H9 (cell line): ENCODE measurements around the gene TFF3. TPM values are rescaled to one million over a fixed set of nuclear protein-coding genes. Genes with fewer than 3 reads are reported as not detected.

Experiments
- DNase-seq: peaks from one replicate; pipeline ENCODE4 v3.0.0-alpha.2; 2017
- H2AFZ ChIP-seq: one replicate; pipeline ENCODE4 v1.6.1; 2013; ENCODE audit warnings: mild to moderate bottlenecking, low read length, control low read depth, moderate library complexity
- H2AK5ac ChIP-seq: 2 replicates; pipeline ENCODE4 v1.6.1; 2013; ENCODE audit warnings: low read length, control low read depth, mixed read lengths; ENCODE audit not compliant: insufficient read length
- H2BK120ac ChIP-seq: one replicate; pipeline ENCODE4 v1.6.1; 2013; ENCODE audit warnings: low read depth, mild to moderate bottlenecking, low read length, control low read depth, inconsistent platforms; ENCODE audit not compliant: poor library complexity, severe bottlenecking
- H2BK12ac ChIP-seq: 2 replicates; pipeline ENCODE4 v1.6.1; 2013; ENCODE audit warnings: low read length, control low read depth, mixed read lengths, low read depth; ENCODE audit not compliant: insufficient read length
- H2BK15ac ChIP-seq: 2 replicates; pipeline ENCODE4 v1.6.1; 2013; ENCODE audit warnings: low read depth, low read length, control low read depth
- H2BK20ac ChIP-seq: one replicate; pipeline ENCODE4 v1.6.1; 2013; ENCODE audit warnings: low read depth, mild to moderate bottlenecking, low read length, control low read depth, inconsistent platforms; ENCODE audit not compliant: poor library complexity, severe bottlenecking
- H2BK5ac ChIP-seq: 2 replicates; pipeline ENCODE4 v1.6.1; 2013; ENCODE audit warnings: low read length, control low read depth, mixed read lengths; ENCODE audit not compliant: insufficient read length
- H3K14ac ChIP-seq: 2 replicates; pipeline ENCODE4 v1.6.1; 2013; ENCODE audit warnings: low read length, control low read depth; ENCODE audit not compliant: insufficient read depth
- H3K18ac ChIP-seq: 2 replicates; pipeline ENCODE4 v1.6.1; 2013; ENCODE audit warnings: low read depth, mild to moderate bottlenecking, mixed read lengths, low read length, control low read depth; ENCODE audit not compliant: insufficient read length
- H3K23ac ChIP-seq: 2 replicates; pipeline ENCODE4 v1.6.1; 2013; ENCODE audit warnings: low read length, control low read depth, mixed read lengths, low read depth; ENCODE audit not compliant: insufficient read length
- H3K23me2 ChIP-seq: 2 replicates; pipeline ENCODE4 v1.6.1; 2013; ENCODE audit warnings: low read depth, mild to moderate bottlenecking, mixed read lengths, low read length, control low read depth; ENCODE audit not compliant: insufficient read length, poor library complexity, severe bottlenecking
- H3K27ac ChIP-seq: 2 replicates; pipeline ENCODE4 v1.5.1; 2013; ENCODE audit warnings: low read length, control low read depth, mixed read lengths, low read depth; ENCODE audit not compliant: insufficient read length
- H3K27me3 ChIP-seq: 2 replicates; pipeline ENCODE4 v1.6.1; 2013; ENCODE audit warnings: low read length, control low read depth, inconsistent platforms; ENCODE audit not compliant: insufficient read depth
- H3K4ac ChIP-seq: 2 replicates; pipeline ENCODE4 v1.6.1; 2013; ENCODE audit warnings: low read depth, mild to moderate bottlenecking, control low read depth, inconsistent platforms, low read length, moderate library complexity
- H3K4me1 ChIP-seq: 2 replicates; pipeline ENCODE4 v1.6.1; 2013; ENCODE audit warnings: low read length, control low read depth, inconsistent platforms; ENCODE audit not compliant: insufficient read depth
- H3K4me2 ChIP-seq: 2 replicates; pipeline ENCODE4 v1.6.1; 2013; ENCODE audit warnings: low read length, control low read depth, mixed read lengths; ENCODE audit not compliant: insufficient read length, insufficient read depth
- H3K56ac ChIP-seq: 2 replicates; pipeline ENCODE4 v1.6.1; 2013; ENCODE audit warnings: low read depth, mild to moderate bottlenecking, mixed read lengths, low read length, control low read depth; ENCODE audit not compliant: insufficient read length
- H3K79me1 ChIP-seq: 2 replicates; pipeline ENCODE4 v1.6.1; 2013; ENCODE audit warnings: low read depth, mild to moderate bottlenecking, moderate library complexity, low read length, control low read depth, inconsistent platforms; ENCODE audit not compliant: insufficient read depth, poor library complexity, severe bottlenecking
- H3K79me2 ChIP-seq: 2 replicates; pipeline ENCODE4 v1.6.1; 2013; ENCODE audit warnings: low read length, control low read depth, inconsistent platforms; ENCODE audit not compliant: insufficient read depth
- H3K9ac ChIP-seq: 2 replicates; pipeline ENCODE4 v1.6.1; 2013; ENCODE audit warnings: low read length, control low read depth, mixed read lengths; ENCODE audit not compliant: insufficient read length; ENCODE audit errors: extremely low read depth
- H3K9me3 ChIP-seq: one replicate; pipeline ENCODE4 v1.6.1; 2013; ENCODE audit warnings: low read depth, low read length, inconsistent platforms; ENCODE audit not compliant: control insufficient read depth
- H3T11ph ChIP-seq: one replicate; pipeline ENCODE4 v1.6.1; 2013; ENCODE audit warnings: mild to moderate bottlenecking, low read length, control low read depth, inconsistent platforms
- H4K20me1 ChIP-seq: one replicate; pipeline ENCODE4 v1.6.1; 2013; ENCODE audit not compliant: control insufficient read depth, insufficient read length, insufficient read depth
- H4K5ac ChIP-seq: 2 replicates; pipeline ENCODE4 v1.6.1; 2013; ENCODE audit warnings: low read depth, mild to moderate bottlenecking, mixed read lengths, low read length, control low read depth; ENCODE audit not compliant: insufficient read length
- H4K8ac ChIP-seq: replicated peaks from 2 replicates; pipeline ENCODE4 v1.6.1; 2013; ENCODE audit warnings: low read length, control low read depth, mixed read lengths, low read depth; ENCODE audit not compliant: insufficient read length
- H4K91ac ChIP-seq: 2 replicates; pipeline ENCODE4 v1.6.1; 2013; ENCODE audit warnings: low read depth, mild to moderate bottlenecking, moderate library complexity, mixed read lengths, low read length, control low read depth; ENCODE audit not compliant: insufficient read length
- H3K27ac Mint-ChIP-seq, 3 experiments: 2 replicates in 2 of 3; 3 replicates in 1 of 3; pipeline ENCODE4 v1.8.0; 2020 to 2021; ENCODE audit warnings: mixed read lengths in 3 of 3, mild to moderate bottlenecking in 1 of 3, moderate library complexity in 1 of 3
- H3K27me3 Mint-ChIP-seq: 2 replicates; pipeline ENCODE4 v1.8.0; 2021; ENCODE audit warnings: low read depth, mild to moderate bottlenecking, moderate library complexity, mixed read lengths
- H3K36me3 Mint-ChIP-seq, 3 experiments: 2 replicates in 2 of 3; 3 replicates in 1 of 3; pipeline ENCODE4 v1.8.0; 2020 to 2021; ENCODE audit warnings: low read depth in 3 of 3, mixed read lengths in 3 of 3; ENCODE audit not compliant: insufficient read depth in 1 of 3
- H3K4me1 Mint-ChIP-seq, 2 experiments: 2 replicates each; pipeline ENCODE4 v1.8.0; 2020; ENCODE audit warnings: mixed read lengths in 2 of 2
- H3K4me3 Mint-ChIP-seq, 2 experiments: 2 replicates in 1 of 2; 3 replicates in 1 of 2; pipeline ENCODE4 v1.8.0; 2020 to 2021; ENCODE audit warnings: mild to moderate bottlenecking in 2 of 2, mixed read lengths in 2 of 2, moderate library complexity in 1 of 2
- H3K9me3 Mint-ChIP-seq, 2 experiments: 2 replicates in 1 of 2; 3 replicates in 1 of 2; pipeline ENCODE4 v1.8.0; 2020; ENCODE audit warnings: mild to moderate bottlenecking in 2 of 2, mixed read lengths in 2 of 2, moderate library complexity in 1 of 2
- WGBS: extraction: QIAGEN DNeasy Blood & Tissue Kit; methylation state at CpG from one replicate; pipeline ENCODE4 v1.1.7; 2013; ENCODE audit warnings: missing lambda C conversion rate, low lambda C conversion rate, mixed read lengths; ENCODE audit not compliant: insufficient read length; ENCODE audit errors: extremely low coverage; 5-methylcytosine and 5-hydroxymethylcytosine counted together
- total RNA-seq: library from RNA; stranded (reverse); gene quantifications from 2 replicates; pipeline ENCODE4 v1.2.1, GENCODE V29; 2021
- TF ChIP-seq, protein P1 (sequence below): fragments of 200-600 bp; sonication (generic); conservative IDR thresholded peaks from 3 replicates; pipeline ENCODE4 v1.8.0; 2021; ENCODE audit warnings: antibody characterized with exemption, mild to moderate bottlenecking

The TFF3 gene
- total RNA-seq, 1 experiment from 2014 or later, result 1.5 TPM

DNA sequence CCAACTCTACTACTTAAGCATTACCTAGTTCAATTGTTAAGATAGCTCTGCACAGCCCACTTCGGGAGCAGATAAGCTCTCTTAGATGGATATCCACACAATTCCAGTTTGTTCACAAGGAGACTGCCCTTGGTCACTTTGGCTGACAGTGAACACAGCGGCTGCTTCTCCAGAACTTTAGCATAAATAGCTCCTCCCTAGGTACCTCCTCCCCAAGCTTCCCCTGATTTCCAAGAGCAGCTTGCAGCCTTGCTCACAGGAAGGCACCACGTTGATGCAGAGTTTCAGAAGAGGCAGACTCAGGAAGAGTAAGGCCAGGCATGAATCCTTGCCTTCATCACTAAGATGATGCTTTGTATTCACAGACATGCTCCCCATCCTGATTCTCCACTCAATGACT is 24.7 kb downstream of the TFF3 start:
- no peak overlapping the region for H2AK5ac ChIP-seq
- no peak overlapping the region for H3K14ac ChIP-seq
- H2BK15ac ChIP-seq, result no peak overlapping the region
- no peak overlapping the region for H3K4ac ChIP-seq
- H3K9me3 ChIP-seq, result no peaks in the 10 kb centered on the region
- DNase-seq, result no peak
- no peak overlapping the region for H3K56ac ChIP-seq
- no peak overlapping the region for H3K23ac ChIP-seq
- H2BK20ac ChIP-seq, result no peak overlapping the region
- no peak overlapping the region for H4K8ac ChIP-seq
- Mint-ChIP-seq H3K27me3 (peaks cover 21% of the 10 kb centered on the region), H3K36me3 (peaks cover 12 to 13% (median 12%) of the 10 kb centered on the region in 3 experiments), H3K4me1 (peaks cover 6 to 24% of the 10 kb centered on the region in 2 experiments; a peak in 3 of 4 replicates), H3K9me3 (peaks cover 6 to 10% of the 10 kb centered on the region in 2 experiments), H3K4me3 (no peak overlapping the region), H3K27ac (no peak overlapping the region)
- TF ChIP-seq, protein P1, sequence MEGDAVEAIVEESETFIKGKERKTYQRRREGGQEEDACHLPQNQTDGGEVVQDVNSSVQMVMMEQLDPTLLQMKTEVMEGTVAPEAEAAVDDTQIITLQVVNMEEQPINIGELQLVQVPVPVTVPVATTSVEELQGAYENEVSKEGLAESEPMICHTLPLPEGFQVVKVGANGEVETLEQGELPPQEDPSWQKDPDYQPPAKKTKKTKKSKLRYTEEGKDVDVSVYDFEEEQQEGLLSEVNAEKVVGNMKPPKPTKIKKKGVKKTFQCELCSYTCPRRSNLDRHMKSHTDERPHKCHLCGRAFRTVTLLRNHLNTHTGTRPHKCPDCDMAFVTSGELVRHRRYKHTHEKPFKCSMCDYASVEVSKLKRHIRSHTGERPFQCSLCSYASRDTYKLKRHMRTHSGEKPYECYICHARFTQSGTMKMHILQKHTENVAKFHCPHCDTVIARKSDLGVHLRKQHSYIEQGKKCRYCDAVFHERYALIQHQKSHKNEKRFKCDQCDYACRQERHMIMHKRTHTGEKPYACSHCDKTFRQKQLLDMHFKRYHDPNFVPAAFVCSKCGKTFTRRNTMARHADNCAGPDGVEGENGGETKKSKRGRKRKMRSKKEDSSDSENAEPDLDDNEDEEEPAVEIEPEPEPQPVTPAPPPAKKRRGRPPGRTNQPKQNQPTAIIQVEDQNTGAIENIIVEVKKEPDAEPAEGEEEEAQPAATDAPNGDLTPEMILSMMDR, result no peak
- no peaks in the 10 kb centered on the region for H3K79me2 ChIP-seq
- H3K18ac ChIP-seq, result no peak overlapping the region
- no peak overlapping the region for H4K91ac ChIP-seq
- no peaks in the 10 kb centered on the region for H3K27me3 ChIP-seq
- no peak overlapping the region for H3K4me2 ChIP-seq
- H2BK12ac ChIP-seq, result no peak overlapping the region
- no peaks in the 10 kb centered on the region for H4K20me1 ChIP-seq
- no peaks in the 10 kb centered on the region for H3K23me2 ChIP-seq
- WGBS, result no CpG with 5 or more reads among the region's 3 CpGs
- no peaks in the 10 kb centered on the region for H3K79me1 ChIP-seq
- H4K5ac ChIP-seq, result no peak overlapping the region
- no peak overlapping the region for H2AFZ ChIP-seq
- H3K27ac ChIP-seq, result no peak overlapping the region
- H3K4me1 ChIP-seq, result no peaks in the 10 kb centered on the region
- H3K9ac ChIP-seq, result no peak overlapping the region
- H2BK5ac ChIP-seq, result no peak overlapping the region
- H3T11ph ChIP-seq, result no peak overlapping the region
- H2BK120ac ChIP-seq, result no peak overlapping the region
